IPS-11a (cell line): ENCODE data around the gene ACTL8.

Experiments
- H3K4me3 ChIP-seq: one replicate; pipeline ENCODE4 v1.5.1; 2013; ENCODE audit warnings: low read depth, low read length, control low read depth

ACTL8 gene

DNA sequence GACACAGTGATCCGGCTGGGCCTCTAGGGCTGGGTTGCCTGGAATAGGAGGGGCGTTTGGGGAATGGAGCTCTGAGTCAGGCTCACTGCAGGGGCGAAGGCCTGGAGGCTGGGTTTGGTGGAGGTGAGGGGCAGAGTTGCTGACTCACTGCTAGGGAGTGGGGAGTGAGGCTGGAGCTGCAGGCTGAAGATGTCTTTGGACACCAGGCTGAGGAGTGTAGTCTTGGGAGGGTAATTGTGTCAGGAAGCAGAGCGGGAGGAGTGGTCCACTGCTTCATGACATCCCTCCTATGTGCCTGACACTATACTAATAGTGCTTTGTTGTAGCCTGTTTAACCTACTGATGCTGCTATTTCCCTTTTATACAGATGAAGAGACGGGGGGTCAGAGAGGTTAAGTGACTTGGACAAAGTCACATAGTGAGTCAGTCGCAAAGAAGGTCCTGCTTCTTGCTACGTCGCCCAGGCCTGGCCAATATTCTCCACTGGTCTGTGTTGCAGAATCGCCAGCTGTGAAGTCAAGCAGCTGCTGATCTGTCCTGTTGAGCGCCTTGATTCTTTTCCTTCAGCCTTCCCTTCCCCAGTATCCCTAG lies 13.6 kb downstream of the ACTL8 start:
- H3K4me3 ChIP-seq, result no peak overlapping the region

- H3K4me3 ChIP-seq, result no peak overlapping the region
Measured at GRCh38 chr1:17770983-17771382, 15.8 kb downstream of the ACTL8 start.

DNA sequence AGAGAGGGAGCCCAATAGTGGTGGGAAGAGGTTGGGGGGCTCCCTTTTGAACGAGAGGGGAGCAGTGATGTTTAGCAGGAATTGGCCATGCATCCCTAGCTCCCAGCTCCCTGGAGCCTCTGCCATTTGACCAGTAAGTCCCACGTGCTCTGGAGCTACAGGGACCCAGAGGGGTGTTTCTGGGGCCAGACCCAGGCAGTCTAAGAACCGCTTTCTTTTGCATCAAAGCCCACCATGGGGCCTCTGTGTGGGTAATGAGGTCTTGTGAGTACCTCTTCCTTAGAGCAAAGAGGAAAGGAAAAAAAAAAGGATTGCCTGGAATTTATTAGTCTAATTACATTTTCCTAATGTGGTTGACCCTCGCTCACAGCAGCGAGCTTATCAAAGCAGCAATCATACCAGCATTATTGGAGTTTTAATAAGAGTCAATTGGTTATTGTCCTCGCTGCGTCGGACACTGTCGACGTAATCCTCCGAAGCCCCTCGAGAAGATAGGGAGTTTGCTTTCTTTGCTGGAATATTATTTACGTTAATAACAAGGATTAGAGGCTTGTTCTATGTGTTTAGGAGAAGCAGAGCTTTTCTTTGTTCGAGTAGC lies 17.6 kb downstream of the ACTL8 start:
- H3K4me3 ChIP-seq, result no peak overlapping the region

DNA sequence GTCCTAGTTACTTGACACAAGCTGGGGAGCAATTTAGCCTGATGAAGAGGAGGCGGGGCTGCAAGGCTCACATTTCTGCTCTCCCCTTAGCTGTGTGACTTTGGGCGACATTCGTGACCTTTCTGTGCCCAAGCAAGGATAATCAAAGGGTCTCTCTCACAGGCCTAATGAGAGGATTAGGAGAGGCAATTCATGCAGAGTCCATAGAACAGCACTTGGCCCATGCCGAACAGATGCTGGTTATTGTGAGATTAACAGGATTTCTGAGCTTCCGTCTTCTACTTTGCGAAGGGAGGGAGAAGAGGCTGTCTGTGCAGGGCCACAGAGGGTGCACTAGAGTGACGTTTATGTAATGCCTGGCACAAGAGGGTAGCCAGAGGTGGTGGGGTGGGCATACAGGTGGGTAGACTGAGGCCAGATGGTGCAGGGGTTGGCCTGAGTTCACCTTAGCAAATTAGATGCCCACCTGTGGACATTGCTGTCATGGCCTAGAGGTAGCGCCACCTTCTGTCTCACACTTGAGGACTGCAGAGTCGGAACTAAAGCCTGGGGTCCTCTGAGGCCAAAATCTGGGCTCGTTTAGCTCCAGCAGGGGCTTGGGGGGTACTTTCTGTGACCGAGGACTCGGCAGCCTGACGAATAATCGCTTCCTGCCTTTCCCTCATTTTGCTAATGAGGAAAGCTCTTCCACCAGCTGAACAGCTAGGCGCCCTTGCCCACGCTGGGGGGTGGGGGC lies 18.6 kb downstream of the ACTL8 start:
- H3K4me3 ChIP-seq, result no peak overlapping the region

GRCh38 chr1:17774452-17774851 lies 19.3 kb downstream of the ACTL8 start:
- no peak overlapping the region for H3K4me3 ChIP-seq

- no peak overlapping the region for H3K4me3 ChIP-seq
Measured at GRCh38 chr1:17775796-17776195, 20.7 kb downstream of the ACTL8 start.

- H3K4me3 ChIP-seq, result no peak overlapping the region
Measured at GRCh38 chr1:17776426-17776825, 21.3 kb downstream of the ACTL8 start.

- no peak overlapping the region for H3K4me3 ChIP-seq
Measured at GRCh38 chr1:17777330-17777729, 22.2 kb downstream of the ACTL8 start.

DNA sequence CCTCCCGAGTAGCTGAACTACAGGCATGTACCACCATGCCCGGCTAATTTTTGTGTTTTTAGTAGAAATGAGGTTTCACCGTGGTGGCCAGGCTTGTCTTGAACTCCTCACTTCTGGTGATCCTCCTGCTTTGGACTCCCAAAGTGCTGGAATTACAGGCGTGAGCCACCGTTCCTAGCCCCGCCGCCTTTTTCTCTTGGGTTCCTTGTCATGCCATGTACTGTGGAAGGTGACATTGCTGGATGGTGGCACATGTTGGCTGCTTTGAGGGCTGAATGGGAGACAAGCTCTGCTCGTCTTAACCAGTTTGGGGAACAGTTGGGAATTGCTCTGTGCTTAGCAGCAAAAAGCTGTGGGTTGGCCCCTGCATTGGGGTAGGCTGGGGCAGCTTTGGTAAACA lies 22.7 kb downstream of the ACTL8 start:
- H3K4me3 ChIP-seq, result no peak overlapping the region

- H3K4me3 ChIP-seq, result no peak overlapping the region
Measured at GRCh38 chr1:17780916-17781315, 25.8 kb downstream of the ACTL8 start.

- no peak overlapping the region for H3K4me3 ChIP-seq
Measured at GRCh38 chr1:17789926-17790325, 34.8 kb downstream of the ACTL8 start.

DNA sequence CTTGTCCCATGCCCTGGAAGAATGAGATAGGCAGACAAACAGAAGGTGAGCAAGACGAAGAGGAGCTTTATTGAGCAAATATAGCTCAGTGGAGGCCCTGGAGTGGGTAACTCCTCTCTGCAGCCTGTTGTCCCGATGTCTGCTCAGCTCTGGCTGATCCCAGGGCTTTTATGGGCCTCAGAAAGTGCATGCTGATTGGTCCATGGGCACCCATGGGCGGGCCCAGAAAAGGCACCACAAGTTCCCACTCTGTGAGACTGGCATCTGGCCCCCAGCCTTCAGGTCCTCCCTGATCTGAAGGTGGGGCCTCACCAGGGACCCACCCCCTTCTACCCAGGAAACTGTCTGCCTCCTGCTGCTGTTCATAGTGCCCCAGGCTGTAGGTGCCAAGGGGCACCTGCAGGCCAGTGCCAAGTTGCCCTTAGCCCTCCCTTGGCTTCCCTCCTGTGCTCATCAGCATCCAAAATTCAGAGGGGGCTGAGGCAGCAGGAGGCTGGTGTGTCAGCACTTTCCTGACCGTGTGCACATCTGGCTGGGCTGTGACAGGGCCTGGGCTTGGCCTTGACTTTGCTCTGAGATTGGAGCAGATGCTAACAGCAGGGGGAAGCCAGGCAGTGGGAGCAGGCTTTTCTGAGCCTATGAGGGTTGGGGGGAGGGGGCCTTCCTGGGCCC lies 35.4 kb downstream of the ACTL8 start:
- no peak overlapping the region for H3K4me3 ChIP-seq

- no peak overlapping the region for H3K4me3 ChIP-seq
Measured at GRCh38 chr1:17791055-17791390, 35.9 kb downstream of the ACTL8 start.

- H3K4me3 ChIP-seq, result no peak overlapping the region
Measured at GRCh38 chr1:17791480-17791879, 36.3 kb downstream of the ACTL8 start.

- no peak overlapping the region for H3K4me3 ChIP-seq
Measured at GRCh38 chr1:17792421-17792820, 37.3 kb downstream of the ACTL8 start.

- H3K4me3 ChIP-seq, result no peak overlapping the region
Measured at GRCh38 chr1:17795081-17795809, 40.1 kb downstream of the ACTL8 start.

DNA sequence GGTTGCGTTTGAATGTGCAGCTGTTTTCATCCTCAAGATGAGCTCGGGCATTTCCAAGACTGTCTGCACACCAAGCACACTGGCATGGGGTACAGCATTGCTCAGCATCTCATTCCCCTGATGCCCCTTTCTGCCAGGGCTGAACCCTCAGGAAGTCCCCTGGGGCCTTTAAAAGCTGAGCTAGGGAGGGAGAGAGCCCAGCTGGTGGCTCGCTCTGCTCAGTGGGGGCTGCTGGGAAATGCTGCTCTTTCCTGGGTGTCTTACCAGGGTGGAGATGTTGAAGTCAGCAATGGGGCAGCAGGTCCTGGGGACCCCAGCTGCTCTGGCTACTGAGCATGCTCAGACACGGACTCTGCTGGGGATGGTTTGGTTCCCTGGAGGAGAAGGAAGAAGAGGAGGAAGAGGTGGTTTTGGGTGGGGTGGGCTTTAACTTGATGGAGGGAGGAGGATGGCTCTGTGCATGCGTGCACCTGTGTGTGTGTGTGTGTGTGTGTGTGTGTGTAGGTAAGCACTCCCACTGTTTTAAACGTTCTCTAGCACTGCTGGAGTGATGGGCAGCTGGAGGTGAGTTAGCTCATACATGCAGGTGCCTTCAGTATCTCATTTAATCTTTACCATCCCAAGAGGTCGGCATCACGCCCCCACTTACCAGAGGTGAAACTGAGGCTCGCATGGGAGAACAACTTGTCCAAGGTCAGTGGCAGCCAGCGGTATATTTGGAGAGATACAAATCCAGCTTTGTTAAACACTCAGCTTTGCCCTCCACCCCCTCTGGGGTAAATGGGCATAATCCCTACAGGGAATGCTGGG lies 40.9 kb downstream of the ACTL8 start:
- H3K4me3 ChIP-seq, result no peak overlapping the region

DNA sequence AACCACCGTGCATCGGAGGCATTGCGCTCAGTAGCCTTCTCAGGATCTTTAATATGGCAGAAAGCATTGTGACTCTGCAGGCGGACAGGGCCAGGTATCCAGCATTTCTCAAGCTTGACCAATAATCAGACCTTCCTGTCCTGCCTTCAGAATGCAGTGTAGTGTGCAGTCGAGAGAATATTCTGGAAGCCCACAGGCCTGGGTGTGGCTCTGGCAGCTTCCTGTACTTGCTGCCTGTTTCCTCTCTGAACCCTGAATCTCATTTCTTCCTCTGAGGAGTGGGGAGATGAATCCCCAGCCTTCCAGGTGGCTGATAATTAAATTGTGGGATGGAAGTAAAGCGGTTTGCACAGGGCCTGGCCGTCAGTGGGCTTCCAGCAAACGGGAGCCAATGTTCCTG lies 42.3 kb downstream of the ACTL8 start:
- H3K4me3 ChIP-seq, result no peak overlapping the region

DNA sequence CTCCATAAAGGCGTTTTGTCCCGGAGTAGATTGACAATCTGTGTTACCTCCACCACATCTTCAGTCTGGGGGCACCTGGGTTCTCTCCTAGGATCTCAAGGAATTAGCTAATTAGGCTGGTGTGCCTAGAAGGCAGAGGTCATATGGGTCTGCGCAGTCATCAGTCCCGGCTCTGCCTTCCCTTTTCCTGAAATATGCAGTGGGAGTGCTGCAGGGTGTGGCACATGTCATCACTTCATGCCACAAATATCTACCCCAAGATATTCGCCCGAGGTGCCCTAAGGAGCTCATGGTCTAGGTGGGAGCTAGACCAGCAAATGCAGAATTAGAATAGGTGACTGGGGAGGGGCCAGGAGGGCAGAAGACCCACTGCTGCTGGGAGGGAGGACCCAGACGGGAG lies 42.9 kb downstream of the ACTL8 start:
- no peak overlapping the region for H3K4me3 ChIP-seq

DNA sequence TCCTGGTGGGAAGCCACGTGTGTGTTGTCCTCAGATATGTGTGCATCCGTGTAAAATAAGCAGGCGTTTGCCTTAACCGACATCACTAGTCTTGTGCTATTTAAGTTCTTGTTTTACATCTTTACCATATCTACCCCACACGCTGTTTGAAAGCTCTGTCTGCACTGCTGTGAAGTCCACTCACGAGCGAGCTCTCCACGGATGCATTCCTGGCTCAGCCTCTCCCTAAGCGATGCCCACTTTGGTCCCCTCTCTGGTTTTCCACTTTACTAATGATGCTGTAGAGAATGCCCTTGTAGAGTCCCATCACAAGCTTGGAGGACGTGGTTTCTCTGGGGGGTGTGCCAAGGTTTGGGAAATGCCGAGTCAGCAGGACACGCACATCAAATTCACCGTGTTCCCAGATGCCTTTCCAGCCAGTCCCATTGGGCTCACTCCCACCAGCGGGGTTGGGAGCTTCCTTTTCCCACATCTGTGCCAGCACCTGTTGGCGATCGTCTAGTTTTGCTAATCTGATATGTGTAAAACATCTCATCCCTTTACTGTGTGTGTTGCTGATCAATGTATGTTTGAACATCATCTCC lies 43.8 kb downstream of the ACTL8 start:
- H3K4me3 ChIP-seq, result no peak overlapping the region
